Cerebellar cortex (tissue), 1 donor: ENCODE measurements around the gene IKBKE.

Experiments used
- DNase-seq: peaks from one replicate; pipeline ENCODE4 v3.0.0-alpha.2; 2015; ENCODE audit warnings: low spot score

The IKBKE gene

DNA sequence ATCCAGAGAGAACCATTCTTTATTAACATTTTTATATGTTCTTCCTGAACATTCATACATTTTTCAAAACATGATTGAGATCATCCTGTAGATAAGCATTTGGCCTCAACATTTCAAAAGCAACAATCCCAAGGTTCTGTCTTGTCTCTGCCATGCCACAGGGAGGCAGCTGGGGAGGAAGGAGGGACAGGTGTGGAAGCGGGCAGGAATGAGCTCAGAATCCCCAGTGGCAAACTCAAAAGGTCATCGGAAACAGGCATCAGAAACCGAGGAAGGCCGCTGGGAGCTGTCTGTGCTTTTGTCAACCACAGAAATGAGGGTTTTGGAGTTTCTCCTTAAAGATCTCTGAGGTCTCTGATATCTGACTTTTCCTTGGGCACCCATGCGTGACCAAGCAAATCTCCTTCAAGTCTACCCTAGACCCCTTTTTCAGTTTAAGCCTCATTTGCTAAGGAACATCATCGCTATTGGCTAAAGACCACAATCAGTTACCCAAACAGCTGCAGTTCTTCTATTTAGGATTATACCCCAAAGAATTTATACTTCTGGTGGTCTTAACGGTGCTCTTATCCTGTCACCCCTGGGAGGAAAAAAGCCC lies 71.1 kb downstream of the IKBKE start:
- no peak for DNase-seq

DNA sequence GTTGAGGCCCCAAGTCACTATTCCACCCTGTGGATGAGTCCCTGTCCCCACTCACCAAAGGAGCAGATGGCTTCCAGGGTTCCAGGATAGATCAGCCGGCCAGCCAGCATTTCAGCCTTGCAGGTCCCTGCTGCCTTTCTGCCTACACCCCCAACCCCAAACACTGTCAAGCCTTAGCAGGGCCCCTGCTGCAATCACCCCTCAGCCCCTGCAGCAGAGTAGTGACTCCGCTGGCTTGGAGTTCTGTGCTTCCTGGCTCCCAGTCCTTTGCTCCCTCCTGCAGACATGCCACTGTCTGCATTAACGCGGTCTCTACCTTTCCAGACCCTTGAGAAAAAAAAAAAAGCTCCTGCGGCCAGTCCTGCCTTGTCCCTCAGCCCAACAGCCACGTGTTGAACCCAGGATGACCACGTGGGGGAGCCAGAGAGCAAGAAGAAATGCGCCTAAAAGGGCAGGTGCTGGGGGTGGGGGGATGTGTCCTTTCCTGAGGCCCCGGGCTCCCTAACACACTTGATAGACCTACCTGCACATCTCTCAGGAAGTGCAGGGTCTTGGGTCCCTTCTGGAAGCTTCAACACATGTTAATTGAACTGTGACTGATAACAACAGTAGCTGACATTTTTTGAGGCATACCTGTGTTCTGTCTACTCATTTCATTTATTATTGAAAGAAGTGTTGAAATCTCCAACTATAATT lies 74.4 kb downstream of the IKBKE start:
- DNase-seq, result peak; percentile 76

DNA sequence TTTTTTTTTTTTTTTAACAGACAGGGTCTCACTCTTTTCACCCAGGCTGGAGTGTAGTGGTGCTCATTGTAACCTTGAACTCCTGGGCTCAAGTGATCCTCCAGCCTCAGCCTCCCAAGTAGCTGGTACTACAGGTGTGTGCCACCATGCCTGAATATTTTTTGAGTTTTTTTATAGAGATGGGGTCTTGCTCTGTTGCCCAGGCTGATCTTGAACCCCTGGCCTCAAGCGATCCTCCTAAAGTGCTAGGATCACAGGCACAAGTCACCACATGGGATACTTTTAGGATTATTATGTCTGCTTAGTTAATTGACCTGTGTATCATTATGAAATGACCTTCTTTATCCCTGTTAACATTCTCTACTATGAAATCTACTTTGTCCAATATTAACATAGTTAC lies 75.1 kb downstream of the IKBKE start:
- no peak for DNase-seq
